Vagina (tissue), 2 donors: Measurements from ENCODE around the gene G3BP1.

Experiments used
- POLR2A ChIP-seq, 2 donors: fragments of 450-650 bp; IDR thresholded peaks; one replicate each; pipeline ENCODE4 v1.6.1; 2017; ENCODE audit warnings: antibody characterized with exemption in 2 of 2, mild to moderate bottlenecking in 2 of 2, moderate library complexity in 2 of 2
- TF ChIP-seq, protein P1 (sequence below), 3 experiments: fragments of 450-650 bp in 2 of 3; fragments of 200-600 bp in 1 of 3; sonication (generic) in 1 of 3; IDR thresholded peaks; one replicate each; pipeline ENCODE4 v1.5.1; 2017 to 2019; ENCODE audit warnings: antibody characterized with exemption in 3 of 3, mild to moderate bottlenecking in 2 of 3, moderate library complexity in 2 of 3

DNA sequence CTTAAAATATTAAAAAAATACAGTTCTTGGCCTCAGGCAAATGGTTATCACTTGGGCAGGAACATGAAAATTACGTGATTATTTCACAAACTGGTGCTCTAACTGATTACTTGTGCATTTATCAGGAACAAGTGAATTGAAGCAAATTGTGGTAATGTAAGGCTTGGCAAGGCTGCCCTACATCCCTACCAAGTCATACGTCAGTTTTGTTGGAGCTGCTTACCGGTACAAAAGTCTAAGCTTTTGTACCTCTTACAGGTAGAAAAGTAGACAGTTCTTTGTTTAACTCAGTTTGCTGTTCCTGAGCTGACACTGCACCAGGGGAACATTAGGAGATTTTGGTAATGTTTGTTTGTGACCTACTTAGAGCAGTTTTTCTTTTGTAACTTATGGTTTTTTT is 2.2 kb downstream of the G3BP1 start:
- TF ChIP-seq, protein P1, sequence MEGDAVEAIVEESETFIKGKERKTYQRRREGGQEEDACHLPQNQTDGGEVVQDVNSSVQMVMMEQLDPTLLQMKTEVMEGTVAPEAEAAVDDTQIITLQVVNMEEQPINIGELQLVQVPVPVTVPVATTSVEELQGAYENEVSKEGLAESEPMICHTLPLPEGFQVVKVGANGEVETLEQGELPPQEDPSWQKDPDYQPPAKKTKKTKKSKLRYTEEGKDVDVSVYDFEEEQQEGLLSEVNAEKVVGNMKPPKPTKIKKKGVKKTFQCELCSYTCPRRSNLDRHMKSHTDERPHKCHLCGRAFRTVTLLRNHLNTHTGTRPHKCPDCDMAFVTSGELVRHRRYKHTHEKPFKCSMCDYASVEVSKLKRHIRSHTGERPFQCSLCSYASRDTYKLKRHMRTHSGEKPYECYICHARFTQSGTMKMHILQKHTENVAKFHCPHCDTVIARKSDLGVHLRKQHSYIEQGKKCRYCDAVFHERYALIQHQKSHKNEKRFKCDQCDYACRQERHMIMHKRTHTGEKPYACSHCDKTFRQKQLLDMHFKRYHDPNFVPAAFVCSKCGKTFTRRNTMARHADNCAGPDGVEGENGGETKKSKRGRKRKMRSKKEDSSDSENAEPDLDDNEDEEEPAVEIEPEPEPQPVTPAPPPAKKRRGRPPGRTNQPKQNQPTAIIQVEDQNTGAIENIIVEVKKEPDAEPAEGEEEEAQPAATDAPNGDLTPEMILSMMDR (IDR thresholded peaks at IDR 0.05) = no peak
- TF ChIP-seq POLR2A (IDR thresholded peaks at IDR 0.05) = no peak
